KOPT-K1 (cell line): ENCODE data around the gene ATP8B1.
"Not testable (repeated sequence)": the region's sequence is repeated elsewhere in the genome, so short reads cannot be mapped to it uniquely, and the experiment has no call there.

Experiments
- H3K27ac ChIP-seq: fragments of 200-600 bp; sonication (generic); 2 replicates; pipeline ENCODE4 v1.5.1; 2016; ENCODE audit warnings: antibody characterized with exemption, mild to moderate bottlenecking, low read depth, low read length; ENCODE audit not compliant: poor library complexity, severe bottlenecking
- H3K36me3 ChIP-seq: fragments of 200-600 bp; sonication (generic); 2 replicates; pipeline ENCODE4 v1.5.1; 2017; ENCODE audit warnings: antibody characterized with exemption, mild to moderate bottlenecking, low read length, moderate library complexity; ENCODE audit not compliant: insufficient read depth
- H3K9me3 ChIP-seq: fragments of 200-600 bp; sonication (generic); 2 replicates; pipeline ENCODE4 v1.5.1; 2017; ENCODE audit warnings: antibody characterized with exemption, low read length, mild to moderate bottlenecking; ENCODE audit not compliant: insufficient read depth, poor library complexity, severe bottlenecking

Gene ATP8B1

GRCh38 chr18:57803103-57803969 lies at the start of gene ATP8B1:
TSS of gene ATP8B1 (minus strand) at chr18:57803315. CDS start at chr18:57731807, 71,508 bp downstream.
- Histone ChIP-seq H3K36me3 (no peaks in the 10 kb centered on the region), H3K27ac (no peak within 1 kb of the TSS), H3K9me3 (no peaks in the 10 kb centered on the region)

DNA sequence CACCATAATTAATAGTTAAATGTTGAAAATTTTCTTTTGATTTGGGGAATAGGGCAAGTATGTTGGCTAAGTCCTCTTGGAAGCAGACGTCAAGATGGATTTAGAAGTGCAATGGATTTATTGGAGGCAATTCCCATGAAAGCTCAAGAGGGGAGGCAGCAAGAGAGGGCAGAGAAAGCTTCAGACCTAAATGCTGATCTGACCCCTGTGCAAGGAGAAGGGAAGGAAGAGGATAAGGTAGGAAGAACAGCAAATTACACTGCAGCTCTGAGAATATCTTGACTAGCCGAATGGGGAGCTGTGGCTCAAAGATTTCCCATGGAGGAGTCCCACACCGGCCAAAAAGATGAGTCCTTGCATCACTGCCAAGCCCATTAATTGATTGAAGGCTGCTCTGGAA lies 46.9 kb upstream of the ATP8B1 start:
- H3K36me3 ChIP-seq: no peaks in the 10 kb centered on the region
- H3K9me3 ChIP-seq: no peaks in the 10 kb centered on the region
- no peak overlapping the region for H3K27ac ChIP-seq

- not testable (repeated sequence) for H3K9me3 ChIP-seq, H3K27ac ChIP-seq, H3K36me3 ChIP-seq
Observed at GRCh38 chr18:57848374-57848773, 45.3 kb upstream of the ATP8B1 start.

DNA sequence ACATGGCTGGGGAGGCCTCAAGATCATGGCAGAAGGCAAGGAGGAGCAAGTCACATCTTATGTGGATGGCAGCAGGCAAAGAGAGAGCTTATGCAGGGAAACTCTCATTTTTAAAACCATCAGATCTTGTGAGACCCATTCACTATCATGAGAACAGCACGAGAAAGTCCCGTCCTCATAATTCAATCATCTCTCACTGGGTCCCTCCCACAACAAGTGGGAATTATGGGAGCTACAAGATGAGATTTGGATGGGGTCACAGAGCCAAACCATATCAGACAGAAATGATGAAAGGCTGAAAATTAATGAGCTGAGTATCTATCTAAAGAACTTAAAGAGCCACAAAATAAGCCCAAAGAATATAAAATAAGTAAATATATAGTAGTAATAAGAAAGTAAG lies 44.3 kb upstream of the ATP8B1 start:
- H3K36me3 ChIP-seq, H3K9me3 ChIP-seq, H3K27ac ChIP-seq: not testable (repeated sequence)

DNA sequence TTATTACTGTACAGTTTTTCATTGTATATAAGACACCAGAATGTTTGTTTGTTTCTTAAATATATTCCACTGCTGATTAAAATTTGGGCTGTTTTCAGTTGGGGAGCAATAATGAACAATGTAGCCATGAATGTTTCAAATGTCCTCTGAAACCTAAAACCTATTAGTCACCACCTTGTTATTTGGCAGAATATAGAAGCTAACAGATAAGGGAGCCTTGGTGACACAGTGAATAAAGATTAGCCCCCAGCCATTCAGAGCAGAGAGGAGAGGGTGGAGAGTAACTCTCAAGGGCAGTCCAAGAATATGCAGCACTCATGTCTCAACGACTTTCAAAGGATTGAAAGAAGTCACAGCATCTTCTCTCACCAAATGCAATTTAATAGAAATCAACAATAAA lies 43.1 kb upstream of the ATP8B1 start:
- no peak overlapping the region for H3K27ac ChIP-seq
- H3K36me3 ChIP-seq: no peaks in the 10 kb centered on the region
- no peaks in the 10 kb centered on the region for H3K9me3 ChIP-seq

GRCh38 chr18:57845605-57846074 lies 42.5 kb upstream of the ATP8B1 start:
- no peak overlapping the region for H3K27ac ChIP-seq

GRCh38 chr18:57844319-57844718 lies 41.2 kb upstream of the ATP8B1 start:
- Histone ChIP-seq H3K27ac (no peak overlapping the region), H3K9me3 (no peaks in the 10 kb centered on the region), H3K36me3 (no peaks in the 10 kb centered on the region)

More at GRCh38 chr18:57845605-57846074, 42.5 kb upstream of the ATP8B1 start:
- no peaks in the 10 kb centered on the region for H3K9me3 ChIP-seq
- H3K36me3 ChIP-seq: no peaks in the 10 kb centered on the region

GRCh38 chr18:57843386-57843785 lies 40.3 kb upstream of the ATP8B1 start:
- Histone ChIP-seq H3K9me3 (no peaks in the 10 kb centered on the region), H3K27ac (no peak overlapping the region), H3K36me3 (no peaks in the 10 kb centered on the region)

- Histone ChIP-seq H3K36me3 (no peaks in the 10 kb centered on the region), H3K9me3 (no peaks in the 10 kb centered on the region), H3K27ac (no peak overlapping the region)
Observed at GRCh38 chr18:57841568-57841967, 38.5 kb upstream of the ATP8B1 start.

- Histone ChIP-seq H3K36me3 (no peaks in the 10 kb centered on the region), H3K9me3 (no peaks in the 10 kb centered on the region), H3K27ac (no peak overlapping the region)
Observed at GRCh38 chr18:57839942-57840381, 36.8 kb upstream of the ATP8B1 start.

DNA sequence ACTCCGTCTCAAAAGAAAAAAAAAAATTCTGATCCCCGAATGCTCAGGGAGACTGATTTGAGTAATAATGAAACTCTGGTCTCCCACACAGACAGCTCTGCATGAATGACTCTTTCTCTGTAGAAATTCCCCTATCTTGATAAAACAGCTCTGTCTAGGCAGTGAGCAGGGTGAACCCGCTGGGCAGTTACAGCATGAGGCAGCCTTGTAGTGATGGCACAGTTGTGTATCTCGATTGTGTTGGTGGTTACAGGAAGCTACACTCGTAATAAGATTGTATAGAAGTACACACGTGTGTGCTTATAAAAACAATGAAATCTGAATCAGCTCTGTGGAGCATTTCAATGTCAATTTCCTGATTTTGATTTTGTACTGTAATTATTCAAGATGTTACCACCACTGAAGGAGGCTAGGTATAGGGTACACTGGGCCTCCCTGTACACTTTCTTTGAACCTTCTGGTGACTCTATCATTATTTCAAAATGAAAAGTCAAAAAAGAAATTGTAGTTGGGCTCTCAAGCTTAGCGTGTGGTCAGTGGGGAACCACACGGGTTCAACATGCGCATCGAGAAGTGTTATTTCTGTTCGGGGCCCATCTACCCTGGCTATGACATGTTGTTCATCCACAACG lies 34.9 kb upstream of the ATP8B1 start:
- Histone ChIP-seq H3K36me3 (no peaks in the 10 kb centered on the region), H3K27ac (no peak overlapping the region), H3K9me3 (no peaks in the 10 kb centered on the region)

GRCh38 chr18:57836557-57836956 lies 33.4 kb upstream of the ATP8B1 start:
- Histone ChIP-seq H3K9me3 (peaks cover 7% of the 10 kb centered on the region), H3K36me3 (no peaks in the 10 kb centered on the region), H3K27ac (no peak overlapping the region)

DNA sequence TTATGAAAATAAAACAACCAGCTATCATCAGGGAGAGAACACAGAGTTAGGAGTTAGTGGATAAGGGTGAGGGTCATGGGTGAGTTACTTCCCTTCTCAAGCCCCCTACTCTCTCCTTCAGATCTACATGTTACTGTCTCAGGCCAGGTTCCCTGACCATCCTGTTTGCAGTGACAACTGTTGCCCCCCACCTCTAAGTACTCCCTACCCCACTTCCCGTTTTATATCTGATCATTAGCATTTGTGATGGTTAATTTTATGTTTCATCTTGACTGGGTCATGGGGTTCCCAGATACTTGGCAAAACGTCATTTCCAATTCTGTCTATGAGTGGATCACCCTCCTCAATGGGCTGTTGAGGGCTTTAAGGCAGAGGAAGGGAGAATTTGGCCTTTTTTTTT lies 32.8 kb upstream of the ATP8B1 start:
- no peaks in the 10 kb centered on the region for H3K36me3 ChIP-seq
- H3K9me3 ChIP-seq: peaks cover 7% of the 10 kb centered on the region
- no peak overlapping the region for H3K27ac ChIP-seq

DNA sequence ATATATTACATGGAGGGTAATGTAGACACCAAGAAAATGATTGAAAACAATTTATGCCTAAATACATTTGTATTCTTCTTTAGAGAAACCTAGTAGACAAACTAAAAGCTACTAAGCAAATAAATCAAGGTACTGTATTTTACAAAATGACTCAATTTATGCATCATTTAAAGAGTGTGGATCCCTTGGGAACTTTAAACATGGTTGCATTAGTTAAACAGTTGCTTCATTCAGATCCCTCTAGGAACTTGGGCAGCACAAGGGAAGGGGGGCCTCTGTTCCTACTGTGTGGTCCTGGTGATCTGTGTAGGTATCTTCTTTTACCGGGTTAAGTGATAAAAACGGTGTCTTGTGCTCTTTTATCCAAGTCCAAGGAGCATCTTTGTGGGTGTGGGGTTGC lies 31.5 kb upstream of the ATP8B1 start:
- Histone ChIP-seq H3K9me3 (peaks cover 7% of the 10 kb centered on the region), H3K27ac (no peak overlapping the region), H3K36me3 (no peaks in the 10 kb centered on the region)

DNA sequence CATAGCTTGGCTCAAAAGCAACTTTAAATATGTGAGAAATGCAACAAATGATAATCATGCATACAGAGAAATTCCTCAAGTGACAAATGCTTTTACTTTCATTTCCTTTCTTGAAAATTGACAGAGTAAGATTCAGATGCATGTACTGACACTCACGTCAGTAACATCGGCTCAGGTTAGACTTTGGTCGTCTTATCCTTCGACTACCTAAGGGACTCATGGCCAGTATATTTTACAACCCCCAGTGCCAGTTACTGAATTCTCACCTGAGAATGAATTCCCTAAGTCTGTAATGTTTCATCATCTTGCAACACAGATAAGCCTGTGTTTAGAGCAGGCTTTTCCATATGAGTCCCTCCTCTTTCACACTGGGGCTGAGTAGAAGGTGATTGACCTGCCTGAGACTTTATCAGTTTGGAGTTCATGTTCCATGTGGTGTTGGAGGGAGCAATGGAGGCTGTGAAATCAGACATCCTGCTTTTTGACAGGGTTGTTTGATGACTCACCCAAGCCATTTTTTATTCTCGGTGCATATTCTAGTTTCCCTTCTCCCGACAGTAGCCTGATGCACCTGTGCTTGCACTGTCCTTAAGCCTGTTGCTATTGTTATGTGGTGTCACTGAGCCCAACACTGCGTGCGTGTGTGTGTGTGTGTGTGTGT lies 30.5 kb upstream of the ATP8B1 start:
- Histone ChIP-seq H3K27ac (peak overlapping the region; percentile 39), H3K9me3 (peaks cover 7% of the 10 kb centered on the region), H3K36me3 (no peaks in the 10 kb centered on the region)
